Kidney epithelial cell (primary cell): ENCODE results near the gene ULBP1. TPM values are rescaled to one million over a fixed set of nuclear protein-coding genes. Genes with fewer than 3 reads are reported as not detected.

Experiments used
- DNase-seq: peaks from one replicate; pipeline ENCODE4 v3.0.0-alpha.2; 2010; ENCODE audit warnings: low read depth
- H3K27me3 ChIP-seq: 2 replicates; pipeline ENCODE4 v1.6.0; 2011; ENCODE audit warnings: low read length; ENCODE audit not compliant: control insufficient read depth, insufficient read depth
- H3K36me3 ChIP-seq: 2 replicates; pipeline ENCODE4 v1.5.1; 2011; ENCODE audit warnings: low read length; ENCODE audit not compliant: control insufficient read depth, insufficient read depth
- H3K4me3 ChIP-seq: 2 replicates; pipeline ENCODE4 v1.5.1; 2011; ENCODE audit warnings: low read depth, mild to moderate bottlenecking, control low read depth, low read length
- CTCF ChIP-seq: IDR thresholded peaks from 2 replicates; pipeline ENCODE4 v1.5.1; 2011; ENCODE audit warnings: mild to moderate bottlenecking, moderate library complexity, low read length, control low read depth, inconsistent platforms; ENCODE audit not compliant: insufficient read depth, poor library complexity, severe bottlenecking
- total RNA-seq: library from RNA; depleted of rRNA; stranded (reverse); fragments of >200 nt; gene quantifications from 2 replicates; pipeline ENCODE4 v1.2.3, GENCODE V29; 2015

Gene ULBP1
- total RNA-seq, 1 donor from 2014 or later, result 6.0 TPM

DNA sequence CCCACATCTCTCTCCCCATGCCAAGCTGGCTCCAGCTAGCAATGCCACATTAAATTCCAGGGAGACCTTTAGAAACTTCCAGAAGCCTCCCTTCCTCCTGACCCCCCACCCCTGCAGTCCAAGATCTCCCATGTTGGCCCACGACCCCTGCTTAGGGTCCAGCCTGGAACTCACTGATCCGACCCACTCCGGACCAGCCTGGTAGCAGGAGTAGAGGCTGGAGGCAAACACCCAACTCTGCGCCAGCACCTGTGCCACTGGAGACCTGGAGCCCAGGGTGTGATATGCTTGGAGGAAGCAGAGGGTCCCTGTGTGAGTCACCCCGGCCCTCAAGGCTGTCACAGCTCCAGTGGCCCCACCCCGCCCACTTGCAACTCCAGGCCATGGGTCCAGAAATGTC lies 3.3 kb upstream of the ULBP1 start:
- Histone ChIP-seq H3K4me3 (no peak overlapping the region), H3K27me3 (peaks cover 42% of the 10 kb centered on the region)
- TF ChIP-seq CTCF, result no peak

DNA sequence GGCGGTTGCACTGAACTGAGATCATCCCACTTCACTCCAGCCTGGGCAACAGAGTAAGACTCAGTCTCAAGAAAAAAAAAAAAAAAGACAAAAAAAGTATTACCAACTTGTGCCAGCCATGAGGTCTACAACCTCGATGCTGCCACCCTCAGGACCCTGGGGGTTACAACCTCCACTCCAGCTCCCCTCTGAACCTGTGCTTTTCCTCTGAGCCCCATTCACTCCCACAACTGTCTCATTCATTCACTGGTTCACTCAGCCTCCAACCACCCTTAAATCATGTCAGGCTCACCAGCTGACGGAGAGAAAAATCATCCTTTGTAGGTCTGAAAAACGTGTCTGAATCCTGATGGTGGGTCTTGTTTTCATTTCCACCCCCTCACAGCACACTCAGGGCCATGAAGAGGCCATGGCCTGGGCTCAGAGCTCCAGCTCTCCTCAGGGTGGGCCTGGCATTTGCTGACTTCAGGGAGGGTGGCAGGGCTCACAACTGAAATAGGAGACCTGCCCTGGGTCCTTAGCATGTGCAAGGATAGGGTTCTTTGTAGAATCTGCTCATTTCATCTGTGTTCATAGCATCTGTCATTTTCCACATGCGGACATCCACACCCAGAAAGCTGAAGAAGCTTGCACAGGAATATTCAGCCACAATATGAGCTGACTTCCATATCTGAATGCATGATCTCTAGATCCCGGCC lies 1.9 kb upstream of the ULBP1 start:
- TF ChIP-seq CTCF, result peak; percentile 24
- peaks cover 38% of the 10 kb centered on the region for H3K27me3 ChIP-seq
- DNase-seq, result no peak

More for the DNA sequence above, 3.3 kb upstream of the ULBP1 start:
- H3K36me3 ChIP-seq, result no peaks in the 10 kb centered on the region
- DNase-seq, result no peak

DNA sequence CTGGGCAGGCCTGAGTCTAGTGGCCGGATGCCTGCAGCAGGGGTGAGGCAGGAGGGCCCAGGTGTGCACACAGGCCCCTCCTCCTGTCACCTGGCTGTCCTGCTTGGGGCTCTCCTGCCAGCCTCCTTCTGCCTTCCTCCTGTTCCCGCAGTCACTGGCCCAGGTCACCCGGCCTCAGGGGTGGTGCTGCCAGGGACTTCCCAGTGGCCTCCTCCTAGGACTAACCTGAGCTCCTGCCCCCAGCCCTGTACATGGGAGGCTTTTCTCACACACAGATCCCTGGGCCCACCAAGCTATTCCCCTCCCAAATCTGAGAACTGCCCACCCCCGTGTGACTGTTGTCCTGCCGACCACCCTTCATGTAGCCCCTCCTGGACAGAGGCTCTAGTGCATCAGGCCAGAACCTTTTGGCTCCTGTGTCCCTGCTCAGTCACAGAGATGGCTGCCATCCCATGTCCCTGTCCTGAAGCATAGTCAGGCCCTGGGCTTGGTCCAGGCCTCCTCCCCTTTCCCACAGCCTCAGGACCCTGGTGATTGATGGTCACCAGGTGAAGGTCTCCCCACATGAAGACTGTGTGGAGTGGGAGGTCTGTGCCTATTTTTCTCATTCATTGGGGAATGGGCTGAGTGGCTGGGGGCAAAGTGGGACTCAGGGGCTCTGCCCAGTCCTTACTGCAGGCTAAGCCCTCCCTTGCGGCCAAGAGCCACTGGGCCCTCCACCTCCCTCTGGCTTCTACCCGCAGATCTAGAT lies 1.1 kb upstream of the ULBP1 start:
- Histone ChIP-seq H3K27me3 (peaks cover 40% of the 10 kb centered on the region), H3K36me3 (no peaks in the 10 kb centered on the region), H3K4me3 (no peak overlapping the region)
- no peak for DNase-seq
- TF ChIP-seq CTCF, result no peak

More for the DNA sequence above, 1.9 kb upstream of the ULBP1 start:
- Histone ChIP-seq H3K36me3 (no peaks in the 10 kb centered on the region), H3K4me3 (no peak overlapping the region)

GRCh38 chr6:149963212-149963461 lies 606 bp upstream of the ULBP1 start:
- DNase-seq, result peak; percentile 41
- Histone ChIP-seq H3K4me3 (no peak overlapping the region), H3K27me3 (peaks cover 40% of the 10 kb centered on the region), H3K36me3 (no peaks in the 10 kb centered on the region)
- TF ChIP-seq CTCF, result no peak

- no peak for TF ChIP-seq CTCF
- H3K4me3 ChIP-seq, result peak overlapping the region; percentile 22
- H3K27me3 ChIP-seq, result peaks cover 47% of the 10 kb centered on the region
- H3K36me3 ChIP-seq, result no peaks in the 10 kb centered on the region
- no peak for DNase-seq
Observed at GRCh38 chr6:149964308-149965193, 808 bp downstream of the ULBP1 start.
